Tibial nerve (tissue), 4 donors: ENCODE results near the gene LOX. TPM values are rescaled to one million over a fixed set of nuclear protein-coding genes. Genes with fewer than 3 reads are reported as not detected.
A peak's percentile ranks its signal among the peaks of the same experiment; 100 is the strongest.

Source experiments
- DNase-seq, 2 donors: peaks; one replicate each; pipeline ENCODE4 v3.0.0-alpha.2; 2019; ENCODE audit warnings: low spot score in 2 of 2
- H3K27ac ChIP-seq, 4 donors: fragments of 200-600 bp; sonication (generic) in 3 of 4; one replicate each; pipeline ENCODE4 v1.5.1; 2017 to 2019; ENCODE audit warnings: mild to moderate bottlenecking in 1 of 4
- H3K27me3 ChIP-seq, 2 donors: fragments of 200-600 bp; sonication (generic) in 1 of 2; one replicate each; pipeline versions ENCODE4 v1.5.1 to v1.6.0; 2017 to 2019
- H3K36me3 ChIP-seq, 3 donors: fragments of 200-600 bp; sonication (generic); one replicate each; pipeline ENCODE4 v1.5.1; 2018 to 2019
- H3K4me1 ChIP-seq, 4 donors: fragments of 200-600 bp; sonication (generic) in 3 of 4; one replicate each; pipeline ENCODE4 v1.5.1; 2017 to 2019
- H3K4me3 ChIP-seq, 4 donors: fragments of 200-600 bp; sonication (generic) in 3 of 4; one replicate each; pipeline ENCODE4 v1.5.1; 2017 to 2019; ENCODE audit warnings: mild to moderate bottlenecking in 1 of 4, moderate library complexity in 1 of 4
- H3K9me3 ChIP-seq, 4 donors: fragments of 200-600 bp; sonication (generic) in 3 of 4; one replicate each; pipeline ENCODE4 v1.5.1; 2017 to 2019
- CTCF ChIP-seq, 5 experiments: fragments of 200-600 bp in 3 of 5; fragments of 450-650 bp in 2 of 5; sonication (generic) in 3 of 5; IDR thresholded peaks; one replicate each; pipeline ENCODE4 v1.5.1; 2016 to 2019; ENCODE audit warnings: antibody characterized with exemption in 5 of 5, mild to moderate bottlenecking in 3 of 5, moderate library complexity in 2 of 5
- EP300 ChIP-seq, 2 donors: sonication (generic); formaldehyde crosslinking; IDR thresholded peaks; one replicate each; pipeline ENCODE4 v1.6.1; 2017; ENCODE audit warnings: antibody characterized with exemption in 2 of 2, mild to moderate bottlenecking in 1 of 2
- POLR2A ChIP-seq, 2 donors: fragments of 450-650 bp; IDR thresholded peaks; one replicate each; pipeline ENCODE4 v1.6.1; 2017; ENCODE audit warnings: antibody characterized with exemption in 2 of 2, mild to moderate bottlenecking in 2 of 2, moderate library complexity in 2 of 2
- WGBS, 2 donors: methylation state at CpG; one replicate each; pipeline ENCODE4 v1.1.5; 2018; 5-methylcytosine and 5-hydroxymethylcytosine counted together
- total RNA-seq, 4 donors: library from RNA; depleted of rRNA; stranded (reverse); fragments of >200 nt; gene quantifications; one replicate each; pipeline ENCODE4 v1.1.0, GENCODE V29; 2016

Gene LOX
- total RNA-seq, 4 donors from 2014 or later = 7.1 to 44.3 (median 19.3) TPM

- no peak for DNase-seq
- TF ChIP-seq CTCF (IDR thresholded peaks at IDR 0.05) (no peak), EP300 (IDR thresholded peaks at IDR 0.05) (no peak), POLR2A (IDR thresholded peaks at IDR 0.05) (no peak)
- Histone ChIP-seq H3K4me1 (no peaks in the 10 kb centered on the region), H3K36me3 (no peaks in the 10 kb centered on the region), H3K4me3 (no peak overlapping the region), H3K9me3 (no peaks in the 10 kb centered on the region), H3K27ac (no peak overlapping the region), H3K27me3 (no peaks in the 10 kb centered on the region)
- 75 to 85% methylated on average over 3 of the region's 3 CpGs for whole genome bisulfite sequencing, 2 donors
Observed at GRCh38 chr5:122085041-122085440, 7.0 kb upstream of the LOX start.

GRCh38 chr5:122083535-122083934 lies 5.5 kb upstream of the LOX start:
- TF ChIP-seq EP300 (IDR thresholded peaks at IDR 0.05) (no peak), CTCF (IDR thresholded peaks at IDR 0.05) (no peak)
- H3K27me3 ChIP-seq = no peaks in the 10 kb centered on the region
- no peak overlapping the region for H3K27ac ChIP-seq
- H3K9me3 ChIP-seq = no peaks in the 10 kb centered on the region
- 83 to 88% methylated on average over 1 of the region's 1 CpG for WGBS, 2 donors
- no peak overlapping the region for H3K4me3 ChIP-seq
- H3K4me1 ChIP-seq = peaks cover 0 to 4% (median 0%) of the 10 kb centered on the region in 4 donors
- H3K36me3 ChIP-seq = no peaks in the 10 kb centered on the region
- DNase-seq = no peak

- Histone ChIP-seq H3K4me3 (no peak overlapping the region), H3K36me3 (no peaks in the 10 kb centered on the region), H3K27me3 (no peaks in the 10 kb centered on the region), H3K9me3 (no peaks in the 10 kb centered on the region), H3K27ac (no peak overlapping the region), H3K4me1 (peaks cover 0 to 20% (median 0%) of the 10 kb centered on the region in 4 donors)
- TF ChIP-seq POLR2A (IDR thresholded peaks at IDR 0.05) (no peak), EP300 (IDR thresholded peaks at IDR 0.05) (no peak), CTCF (IDR thresholded peaks at IDR 0.05) (no peak)
- no peak for DNase-seq
- 65 to 72% methylated on average over 2 of the region's 2 CpGs for WGBS, 2 donors
Observed at GRCh38 chr5:122081541-122081940, 3.5 kb upstream of the LOX start.

- peak in 1 of 2 donors; percentile 17 for DNase-seq
- Histone ChIP-seq H3K4me3 (peak overlapping the region; percentile 44 to 63 (median 56)), H3K27me3 (no peaks in the 10 kb centered on the region), H3K27ac (peak overlapping the region in 3 of 4 donors; percentile 36 to 76 (median 55)), H3K36me3 (no peaks in the 10 kb centered on the region), H3K4me1 (peaks cover 0 to 49% (median 0%) of the 10 kb centered on the region in 4 donors), H3K9me3 (no peaks in the 10 kb centered on the region)
- 0 to 1% methylated on average over 27 to 61 of the region's 78 CpGs for WGBS, 2 donors
- TF ChIP-seq EP300 (IDR thresholded peaks at IDR 0.05) (no peak), CTCF (IDR thresholded peaks at IDR 0.05) (no peak), POLR2A (IDR thresholded peaks at IDR 0.05) (no peak)
Observed at GRCh38 chr5:122077366-122078115, 518 bp downstream of the LOX start.

GRCh38 chr5:122076669-122077365 lies 1.2 kb downstream of the LOX start:
- peaks cover 0 to 49% (median 0%) of the 10 kb centered on the region in 4 donors for H3K4me1 ChIP-seq
- peak overlapping the region in 3 of 4 donors; percentile 55 to 76 (median 72) for H3K27ac ChIP-seq
- no peaks in the 10 kb centered on the region for H3K27me3 ChIP-seq
- H3K4me3 ChIP-seq = peak overlapping the region; percentile 44 to 63 (median 56)
- H3K36me3 ChIP-seq = no peaks in the 10 kb centered on the region
- peak; percentile 77 to 93 for DNase-seq
- 1 to 2% methylated on average over 42 to 43 of the region's 43 CpGs for WGBS, 2 donors
- H3K9me3 ChIP-seq = no peaks in the 10 kb centered on the region
- TF ChIP-seq EP300 (IDR thresholded peaks at IDR 0.05) (no peak), CTCF (IDR thresholded peaks at IDR 0.05) (peak; percentile 46 to 80 (median 69))
